Skin of body (tissue), 2 donors: ENCODE measurements around the gene TRAPPC8. TPM values are rescaled to one million over a fixed set of nuclear protein-coding genes. Genes with fewer than 3 reads are reported as not detected.
"Not testable (repeated sequence)": the region's sequence is repeated elsewhere in the genome, so short reads cannot be mapped to it uniquely, and the experiment has no call there.

Experiments used
- DNase-seq: peaks from one replicate; lab custom pipeline; 2025; lab: John Stamatoyannopoulos, UW
- total RNA-seq: library from RNA; depleted of rRNA; stranded (reverse); fragments of >200 nt; gene quantifications from one replicate; pipeline ENCODE4 v1.2.3, GENCODE V29; 2014

Gene TRAPPC8
- total RNA-seq, 1 donor from 2014 or later: 70.1 TPM

- DNase-seq: no peak
Observed at GRCh38 chr18:31857526-31858106, 85.3 kb downstream of the TRAPPC8 start.

GRCh38 chr18:31850844-31851243, 92.1 kb downstream of the TRAPPC8 start:
- no peak for DNase-seq

GRCh38 chr18:31840499-31840898, 102.4 kb downstream of the TRAPPC8 start:
- DNase-seq: no peak

- DNase-seq: no peak
Observed at GRCh38 chr18:31837879-31838278, 105.0 kb downstream of the TRAPPC8 start.

GRCh38 chr18:31835528-31836133, 107.3 kb downstream of the TRAPPC8 start:
- no peak for DNase-seq

- no peak for DNase-seq
Observed at GRCh38 chr18:31831903-31832302, 111.0 kb downstream of the TRAPPC8 start.

GRCh38 chr18:31830686-31831085, 112.2 kb downstream of the TRAPPC8 start:
- DNase-seq: no peak

GRCh38 chr18:31828613-31829012, 114.3 kb downstream of the TRAPPC8 start:
- no peak for DNase-seq

GRCh38 chr18:31826673-31827325, 116.1 kb downstream of the TRAPPC8 start:
- not testable (repeated sequence) for DNase-seq

- no peak for DNase-seq
Observed at GRCh38 chr18:31825772-31826171, 117.2 kb downstream of the TRAPPC8 start.

GRCh38 chr18:31821545-31822171, 121.3 kb downstream of the TRAPPC8 start:
- no peak for DNase-seq

GRCh38 chr18:31819925-31820229, 123.1 kb downstream of the TRAPPC8 start:
- DNase-seq: no peak

- DNase-seq: no peak
Observed at GRCh38 chr18:31819106-31819924, 123.6 kb downstream of the TRAPPC8 start.

- DNase-seq: no peak
Observed at GRCh38 chr18:31814132-31814531, 128.8 kb downstream of the TRAPPC8 start.

- not testable (repeated sequence) for DNase-seq
Observed at GRCh38 chr18:31810336-31811130, 132.4 kb downstream of the TRAPPC8 start.

- DNase-seq: not testable (repeated sequence)
Observed at GRCh38 chr18:31809049-31809448, 133.9 kb downstream of the TRAPPC8 start.

GRCh38 chr18:31801078-31801477, 141.8 kb downstream of the TRAPPC8 start:
- no peak for DNase-seq

GRCh38 chr18:31799257-31799656, 143.7 kb downstream of the TRAPPC8 start:
- not testable (repeated sequence) for DNase-seq

GRCh38 chr18:31798399-31798798, 144.5 kb downstream of the TRAPPC8 start:
- DNase-seq: no peak

- DNase-seq: no peak
Observed at GRCh38 chr18:31795747-31796146, 147.2 kb downstream of the TRAPPC8 start.

GRCh38 chr18:31793531-31793930, 149.4 kb downstream of the TRAPPC8 start:
- no peak for DNase-seq
